Neural progenitor cell (in vitro differentiated cells): ENCODE results near the gene TMEM178B. TPM values are rescaled to one million over a fixed set of nuclear protein-coding genes. Genes with fewer than 3 reads are reported as not detected.

ENCODE experiments used
- DNase-seq: peaks from one replicate; pipeline ENCODE4 v3.0.0-alpha.2; 2016; ENCODE audit warnings: low spot score
- H2AFZ ChIP-seq: fragments of 200-600 bp; sonication (generic); replicated peaks from 2 replicates; pipeline ENCODE4 v1.6.1; 2016; ENCODE audit warnings: antibody characterized with exemption
- H3F3A ChIP-seq: fragments of 200-600 bp; sonication (generic); 2 replicates; pipeline ENCODE4 v1.6.1; 2016; ENCODE audit warnings: antibody characterized with exemption, low read depth
- H3K27ac ChIP-seq: fragments of 200-600 bp; sonication (generic); 2 replicates; pipeline ENCODE4 v1.5.1; 2016; ENCODE audit warnings: mild to moderate bottlenecking
- H3K27me3 ChIP-seq: fragments of 200-600 bp; sonication (generic); 2 replicates; pipeline ENCODE4 v1.6.1; 2016; ENCODE audit warnings: mild to moderate bottlenecking, moderate library complexity
- H3K36me3 ChIP-seq: fragments of 200-600 bp; sonication (generic); 2 replicates; pipeline ENCODE4 v1.5.1; 2016
- H3K4me1 ChIP-seq: fragments of 200-600 bp; sonication (generic); 2 replicates; pipeline ENCODE4 v1.6.1; 2016; ENCODE audit warnings: mixed run types
- H3K4me2 ChIP-seq: fragments of 200-600 bp; sonication (generic); 2 replicates; pipeline ENCODE4 v1.6.1; 2016
- H3K4me3 ChIP-seq: fragments of 200-600 bp; sonication (generic); 2 replicates; pipeline ENCODE4 v1.5.1; 2016
- H3K79me2 ChIP-seq: fragments of 200-600 bp; sonication (generic); 2 replicates; pipeline ENCODE4 v1.6.1; 2016; ENCODE audit warnings: low read depth
- H3K9ac ChIP-seq: fragments of 200-600 bp; sonication (generic); 2 replicates; pipeline ENCODE4 v1.6.1; 2016
- H3K9me3 ChIP-seq: fragments of 200-600 bp; sonication (generic); 2 replicates; pipeline ENCODE4 v1.5.1; 2016; ENCODE audit warnings: low read depth
- H4K20me1 ChIP-seq: fragments of 200-600 bp; sonication (generic); 2 replicates; pipeline ENCODE4 v1.6.1; 2016; ENCODE audit warnings: low read depth
- H3K27ac Mint-ChIP-seq: 3 replicates; pipeline ENCODE4 v1.8.0; 2021; ENCODE audit warnings: mixed read lengths
- H3K27me3 Mint-ChIP-seq: 2 replicates; pipeline ENCODE4 v1.8.0; 2022; ENCODE audit warnings: low read depth, mild to moderate bottlenecking, inconsistent platforms, moderate library complexity, mixed read lengths; ENCODE audit not compliant: insufficient read depth
- H3K36me3 Mint-ChIP-seq: 3 replicates; pipeline ENCODE4 v1.8.0; 2021; ENCODE audit warnings: mixed read lengths
- H3K4me1 Mint-ChIP-seq: 3 replicates; pipeline ENCODE4 v1.8.0; 2021; ENCODE audit warnings: mixed read lengths
- H3K4me3 Mint-ChIP-seq: 3 replicates; pipeline ENCODE4 v1.8.0; 2021; ENCODE audit warnings: mild to moderate bottlenecking, moderate library complexity, mixed read lengths
- H3K9me3 Mint-ChIP-seq: 3 replicates; pipeline ENCODE4 v1.8.0; 2020; ENCODE audit warnings: mixed read lengths
- EZH2 ChIP-seq: fragments of 200-600 bp; sonication (generic); IDR thresholded peaks from 2 replicates; pipeline ENCODE4 v1.6.1; 2017; ENCODE audit warnings: antibody characterized with exemption, mild to moderate bottlenecking, moderate library complexity
- EZH2phosphoT487 ChIP-seq: fragments of 200-600 bp; sonication (generic); IDR thresholded peaks from 2 replicates; pipeline ENCODE4 v1.6.1; 2017; ENCODE audit warnings: antibody characterized with exemption
- total RNA-seq: library from RNA; depleted of rRNA; stranded (reverse); fragments of >200 nt; gene quantifications from 2 replicates; pipeline ENCODE4 v1.2.3, GENCODE V29; 2015; ENCODE audit warnings: low replicate concordance
- TF ChIP-seq, protein P1 (sequence below): fragments of 200-600 bp; sonication (generic); IDR thresholded peaks from 2 replicates; pipeline ENCODE4 v1.5.1; 2017; ENCODE audit warnings: antibody characterized with exemption, mild to moderate bottlenecking

TMEM178B gene
- total RNA-seq, 1 donor from 2014 or later = 2.9 TPM

DNA sequence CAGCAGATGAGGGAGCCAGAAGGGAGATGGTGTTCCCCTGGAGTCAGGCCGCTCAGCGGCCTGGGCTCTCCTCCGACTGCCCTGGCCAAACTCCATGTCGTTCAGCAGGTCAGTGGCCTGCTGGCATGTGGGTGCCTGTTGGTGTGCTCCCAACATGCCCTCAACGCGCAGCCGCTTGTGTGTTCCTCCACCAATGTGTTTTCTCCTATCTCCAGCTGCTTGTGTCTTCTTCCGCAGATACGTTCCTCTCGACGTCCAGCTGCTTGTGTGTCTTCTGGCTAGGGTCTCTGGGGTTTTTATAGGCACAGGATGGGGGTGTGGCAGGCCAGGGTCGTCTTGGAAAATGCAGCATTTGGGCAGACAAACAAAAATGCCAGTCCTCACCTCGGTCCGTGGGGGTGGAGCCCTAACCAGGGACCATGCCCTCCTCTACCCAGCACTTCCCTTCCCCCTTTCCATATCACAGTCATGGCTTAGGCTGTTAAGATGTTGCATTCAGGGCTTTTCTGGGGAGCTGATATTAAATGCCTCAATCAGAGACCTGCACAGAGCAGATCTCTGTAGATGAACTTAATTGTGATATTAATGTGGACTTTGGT lies 111.6 kb downstream of the TMEM178B start:
- no peak overlapping the region for H3K4me2 ChIP-seq
- no peaks in the 10 kb centered on the region for H3K4me1 Mint-ChIP-seq
- no peak overlapping the region for H3K9ac ChIP-seq
- H3K36me3 ChIP-seq = no peaks in the 10 kb centered on the region
- no peaks in the 10 kb centered on the region for H3K36me3 Mint-ChIP-seq
- no peaks in the 10 kb centered on the region for H3K9me3 ChIP-seq
- no peak for TF ChIP-seq EZH2
- TF ChIP-seq, protein P1, sequence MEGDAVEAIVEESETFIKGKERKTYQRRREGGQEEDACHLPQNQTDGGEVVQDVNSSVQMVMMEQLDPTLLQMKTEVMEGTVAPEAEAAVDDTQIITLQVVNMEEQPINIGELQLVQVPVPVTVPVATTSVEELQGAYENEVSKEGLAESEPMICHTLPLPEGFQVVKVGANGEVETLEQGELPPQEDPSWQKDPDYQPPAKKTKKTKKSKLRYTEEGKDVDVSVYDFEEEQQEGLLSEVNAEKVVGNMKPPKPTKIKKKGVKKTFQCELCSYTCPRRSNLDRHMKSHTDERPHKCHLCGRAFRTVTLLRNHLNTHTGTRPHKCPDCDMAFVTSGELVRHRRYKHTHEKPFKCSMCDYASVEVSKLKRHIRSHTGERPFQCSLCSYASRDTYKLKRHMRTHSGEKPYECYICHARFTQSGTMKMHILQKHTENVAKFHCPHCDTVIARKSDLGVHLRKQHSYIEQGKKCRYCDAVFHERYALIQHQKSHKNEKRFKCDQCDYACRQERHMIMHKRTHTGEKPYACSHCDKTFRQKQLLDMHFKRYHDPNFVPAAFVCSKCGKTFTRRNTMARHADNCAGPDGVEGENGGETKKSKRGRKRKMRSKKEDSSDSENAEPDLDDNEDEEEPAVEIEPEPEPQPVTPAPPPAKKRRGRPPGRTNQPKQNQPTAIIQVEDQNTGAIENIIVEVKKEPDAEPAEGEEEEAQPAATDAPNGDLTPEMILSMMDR = no peak
- no peak for TF ChIP-seq EZH2phosphoT487
- no peak for DNase-seq
- H3K27me3 Mint-ChIP-seq = no peaks in the 10 kb centered on the region
- no peak overlapping the region for H3K4me3 Mint-ChIP-seq
- H3F3A ChIP-seq = no peaks in the 10 kb centered on the region
- H3K79me2 ChIP-seq = no peaks in the 10 kb centered on the region
- no peak overlapping the region for H3K4me3 ChIP-seq
- H4K20me1 ChIP-seq = no peaks in the 10 kb centered on the region
- no peaks in the 10 kb centered on the region for H3K4me1 ChIP-seq
- H3K27ac Mint-ChIP-seq = no peak overlapping the region
- no peak overlapping the region for H2AFZ ChIP-seq
- H3K27ac ChIP-seq = no peak overlapping the region
- H3K9me3 Mint-ChIP-seq = no peaks in the 10 kb centered on the region
- H3K27me3 ChIP-seq = no peaks in the 10 kb centered on the region

DNA sequence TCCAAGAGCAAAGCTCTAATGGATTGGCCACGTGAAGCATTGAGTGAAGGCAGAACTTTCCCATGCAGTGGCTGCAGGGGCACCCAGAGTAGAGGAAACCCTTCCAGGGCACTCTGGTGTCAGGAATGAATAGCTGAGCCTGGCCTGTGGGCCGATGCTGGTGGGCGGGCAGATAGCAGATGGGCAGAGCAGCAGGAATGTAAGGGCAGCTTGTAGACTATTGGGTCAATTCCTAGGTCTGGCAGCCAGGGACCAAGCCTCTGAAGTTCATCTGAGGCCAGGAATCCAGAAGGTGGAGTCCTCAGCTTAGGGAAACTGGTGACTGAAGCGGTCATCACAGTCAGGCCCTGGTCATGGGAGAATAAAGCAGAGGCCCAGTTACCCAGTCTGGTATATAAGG lies 115.4 kb downstream of the TMEM178B start:
- Histone ChIP-seq H3K4me1 (no peaks in the 10 kb centered on the region), H3K36me3 (no peaks in the 10 kb centered on the region), H3K27me3 (no peaks in the 10 kb centered on the region), H3K9ac (no peak overlapping the region), H3F3A (no peaks in the 10 kb centered on the region), H3K4me3 (no peak overlapping the region), H3K79me2 (no peaks in the 10 kb centered on the region), H4K20me1 (no peaks in the 10 kb centered on the region), H3K9me3 (no peaks in the 10 kb centered on the region), H2AFZ (no peak overlapping the region), H3K4me2 (no peak overlapping the region), H3K27ac (no peak overlapping the region)
- H3K4me3 Mint-ChIP-seq = no peak overlapping the region
- H3K9me3 Mint-ChIP-seq = no peaks in the 10 kb centered on the region
- no peaks in the 10 kb centered on the region for H3K36me3 Mint-ChIP-seq
- H3K4me1 Mint-ChIP-seq = no peaks in the 10 kb centered on the region
- no peak for DNase-seq
- no peaks in the 10 kb centered on the region for H3K27me3 Mint-ChIP-seq
- TF ChIP-seq, protein P1 = no peak
- no peak for TF ChIP-seq EZH2phosphoT487
- H3K27ac Mint-ChIP-seq = no peak overlapping the region

DNA sequence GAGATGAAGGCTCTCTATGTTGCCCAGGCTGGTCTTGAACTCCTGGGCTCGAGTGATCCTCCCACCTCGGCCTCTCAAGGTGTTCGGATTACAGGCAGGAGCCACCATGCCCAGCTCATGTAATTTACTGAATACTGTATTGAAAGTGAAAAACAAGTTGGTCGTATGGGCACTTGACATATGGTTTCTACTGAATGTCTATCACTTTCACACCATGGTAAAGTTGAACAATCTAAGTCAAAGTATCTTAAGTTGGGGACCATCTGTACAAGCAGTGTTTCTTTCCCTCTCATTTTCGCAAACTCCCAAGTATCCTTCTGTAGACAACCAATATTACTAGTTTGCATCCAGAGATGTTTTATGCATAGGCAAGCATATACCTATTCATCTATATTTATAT lies 116.6 kb downstream of the TMEM178B start:
- Histone ChIP-seq H3K4me3 (no peak overlapping the region), H3K4me2 (no peak overlapping the region), H3K9me3 (no peaks in the 10 kb centered on the region), H3K4me1 (no peaks in the 10 kb centered on the region), H3K9ac (no peak overlapping the region), H3K27ac (no peak overlapping the region), H3F3A (no peaks in the 10 kb centered on the region), H3K79me2 (no peaks in the 10 kb centered on the region), H2AFZ (no peak overlapping the region), H3K36me3 (no peaks in the 10 kb centered on the region), H3K27me3 (no peaks in the 10 kb centered on the region), H4K20me1 (no peaks in the 10 kb centered on the region)
- Mint-ChIP-seq H3K9me3 (peaks cover 3% of the 10 kb centered on the region), H3K4me3 (no peak overlapping the region), H3K27ac (no peak overlapping the region), H3K4me1 (no peaks in the 10 kb centered on the region), H3K36me3 (no peaks in the 10 kb centered on the region), H3K27me3 (no peaks in the 10 kb centered on the region)
- no peak for TF ChIP-seq EZH2
- TF ChIP-seq, protein P1 = no peak
- no peak for TF ChIP-seq EZH2phosphoT487
- no peak for DNase-seq
